GM06990 (cell line): ENCODE measurements around the gene PIP.
"Not testable (repeated sequence)": the region's sequence is repeated elsewhere in the genome, so short reads cannot be mapped to it uniquely, and the experiment has no call there.

Experiments used
- DNase-seq: peaks from one replicate; pipeline ENCODE4 v3.0.0-alpha.2; 2011; ENCODE audit not compliant: insufficient read length; ENCODE audit errors: extremely low read depth
- H3K27me3 ChIP-seq: replicated peaks from 2 replicates; pipeline ENCODE4 v1.6.0; 2011; ENCODE audit warnings: low read length; ENCODE audit not compliant: control insufficient read depth, insufficient read depth
- H3K36me3 ChIP-seq: 2 replicates; pipeline ENCODE4 v1.5.1; 2011; ENCODE audit warnings: low read length; ENCODE audit not compliant: control insufficient read depth, insufficient read depth
- H3K4me3 ChIP-seq: replicated peaks from 2 replicates; pipeline ENCODE4 v1.5.1; 2011; ENCODE audit warnings: low read depth, mild to moderate bottlenecking, control low read depth, low read length
- CTCF ChIP-seq: IDR thresholded peaks from 2 replicates; pipeline ENCODE4 v1.5.1; 2011; ENCODE audit warnings: low read length, control low read depth, mild to moderate bottlenecking, inconsistent platforms; ENCODE audit not compliant: insufficient read depth, poor library complexity, severe bottlenecking

Gene PIP

GRCh38 chr7:143130541-143130940 lies 1.3 kb upstream of the PIP start:
- Histone ChIP-seq H3K36me3 (no peaks in the 10 kb centered on the region), H3K4me3 (no peak overlapping the region)

GRCh38 chr7:143147070-143147469 lies 15.2 kb downstream of the PIP start:
- H3K36me3 ChIP-seq = no peaks in the 10 kb centered on the region
- no peak for TF ChIP-seq CTCF
- no peak overlapping the region for H3K4me3 ChIP-seq
- DNase-seq = no peak
- H3K27me3 ChIP-seq = no peaks in the 10 kb centered on the region

More at GRCh38 chr7:143130541-143130940, 1.3 kb upstream of the PIP start:
- H3K27me3 ChIP-seq = no peaks in the 10 kb centered on the region
- TF ChIP-seq CTCF = no peak
- DNase-seq = no peak

- no peak for DNase-seq
- no peak overlapping the region for H3K4me3 ChIP-seq
- TF ChIP-seq CTCF = no peak
- no peaks in the 10 kb centered on the region for H3K27me3 ChIP-seq
- no peaks in the 10 kb centered on the region for H3K36me3 ChIP-seq
Observed at GRCh38 chr7:143148050-143148449, 16.2 kb downstream of the PIP start.

GRCh38 chr7:143148651-143149050 lies 16.8 kb downstream of the PIP start:
- Histone ChIP-seq H3K36me3 (no peaks in the 10 kb centered on the region), H3K4me3 (no peak overlapping the region), H3K27me3 (no peaks in the 10 kb centered on the region)
- no peak for TF ChIP-seq CTCF
- DNase-seq = no peak

- not testable (repeated sequence) for DNase-seq, H3K4me3 ChIP-seq, H3K27me3 ChIP-seq, H3K36me3 ChIP-seq
Observed at GRCh38 chr7:143150696-143151095, 18.8 kb downstream of the PIP start.

- H3K27me3 ChIP-seq, DNase-seq, H3K4me3 ChIP-seq, H3K36me3 ChIP-seq: not testable (repeated sequence)
Observed at GRCh38 chr7:143158617-143159016, 26.7 kb downstream of the PIP start.

- H3K4me3 ChIP-seq = no peak overlapping the region
- H3K36me3 ChIP-seq = no peaks in the 10 kb centered on the region
- no peak for DNase-seq
- H3K27me3 ChIP-seq = no peaks in the 10 kb centered on the region
- no peak for TF ChIP-seq CTCF
Observed at GRCh38 chr7:143171697-143172096, 39.8 kb downstream of the PIP start.
